ENCODE measurements around the gene BEND2.

The BEND2 gene

GRCh38 chrX:18174209-18174608, 46.5 kb downstream of the BEND2 start:
- no peak for FAIRE-seq
- no peak for TF ChIP-seq POLR2A (IDR thresholded peaks at IDR 0.05; ENCODE audit: low read depth, low read length)
- no peak for TF ChIP-seq TAF1 (IDR thresholded peaks at IDR 0.05; ENCODE audit: borderline replicate concordance, low read depth, low read length)
- no peak for TF ChIP-seq POLR2AphosphoS5 (IDR thresholded peaks at IDR 0.05; ENCODE audit: low read depth, low read length)
- no peak for DNase-seq (ENCODE audit: insufficient read length)

GRCh38 chrX:18173494-18174180, 47.0 kb downstream of the BEND2 start:
- no peak for TF ChIP-seq POLR2A (IDR thresholded peaks at IDR 0.05; ENCODE audit: low read depth, low read length)
- no peak for TF ChIP-seq POLR2AphosphoS5 (IDR thresholded peaks at IDR 0.05; ENCODE audit: low read depth, low read length)
- TF ChIP-seq TAF1 (IDR thresholded peaks at IDR 0.05; ENCODE audit: borderline replicate concordance, low read depth, low read length), result no peak
- DNase-seq (ENCODE audit: insufficient read length) (no peak), FAIRE-seq (no peak)

GRCh38 chrX:18172970-18173369, 47.7 kb downstream of the BEND2 start:
- no peak for DNase-seq (ENCODE audit: insufficient read length)
- no peak for FAIRE-seq
- TF ChIP-seq TAF1 (IDR thresholded peaks at IDR 0.05; ENCODE audit: borderline replicate concordance, low read depth, low read length), result no peak
- TF ChIP-seq POLR2AphosphoS5 (IDR thresholded peaks at IDR 0.05; ENCODE audit: low read depth, low read length), result no peak
- TF ChIP-seq POLR2A (IDR thresholded peaks at IDR 0.05; ENCODE audit: low read depth, low read length), result no peak

- DNase-seq (ENCODE audit: insufficient read length) (no peak), FAIRE-seq (no peak)
- TF ChIP-seq TAF1 (IDR thresholded peaks at IDR 0.05; ENCODE audit: borderline replicate concordance, low read depth, low read length), result no peak
- no peak for TF ChIP-seq POLR2AphosphoS5 (IDR thresholded peaks at IDR 0.05; ENCODE audit: low read depth, low read length)
- TF ChIP-seq POLR2A (IDR thresholded peaks at IDR 0.05; ENCODE audit: low read depth, low read length), result no peak
These were observed 49.8 kb downstream of the BEND2 start for GRCh38 chrX:18170910-18171309.

- DNase-seq (ENCODE audit: insufficient read length), result no peak
- TF ChIP-seq POLR2AphosphoS5 (IDR thresholded peaks at IDR 0.05; ENCODE audit: low read depth, low read length) (no peak), TAF1 (IDR thresholded peaks at IDR 0.05; ENCODE audit: borderline replicate concordance, low read depth, low read length) (no peak), POLR2A (IDR thresholded peaks at IDR 0.05; ENCODE audit: low read depth, low read length) (no peak)
- no peak for FAIRE-seq
These were observed 54.6 kb downstream of the BEND2 start for GRCh38 chrX:18166068-18166467.

DNA sequence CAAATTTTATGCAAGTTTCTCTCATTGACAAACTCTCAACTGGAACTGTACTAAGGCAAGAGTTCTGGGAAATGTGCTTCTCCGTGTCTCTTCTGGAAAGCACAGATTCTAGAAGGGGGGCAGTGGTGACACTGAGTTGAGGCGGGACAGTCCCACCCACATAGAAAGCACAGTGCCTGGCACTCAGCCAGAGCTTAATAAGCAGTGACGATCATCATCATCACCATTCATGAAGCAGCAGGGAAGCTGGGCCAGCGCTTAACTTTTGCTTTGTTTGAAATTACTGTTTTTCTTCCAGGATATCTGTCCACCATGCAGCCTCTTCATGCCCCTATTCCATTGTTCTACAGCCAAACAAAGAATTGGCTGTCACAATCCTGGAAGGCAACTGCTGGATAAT, 60.3 kb downstream of the BEND2 start:
- FAIRE-seq, result no peak
- TF ChIP-seq TAF1 (IDR thresholded peaks at IDR 0.05; ENCODE audit: borderline replicate concordance, low read depth, low read length) (no peak), POLR2AphosphoS5 (IDR thresholded peaks at IDR 0.05; ENCODE audit: low read depth, low read length) (no peak), POLR2A (IDR thresholded peaks at IDR 0.05; ENCODE audit: low read depth, low read length) (no peak)
- DNase-seq (ENCODE audit: insufficient read length), result no peak

- TF ChIP-seq POLR2A (IDR thresholded peaks at IDR 0.05; ENCODE audit: low read depth, low read length), result no peak
- no peak for TF ChIP-seq POLR2AphosphoS5 (IDR thresholded peaks at IDR 0.05; ENCODE audit: low read depth, low read length)
- FAIRE-seq (no peak), DNase-seq (ENCODE audit: insufficient read length) (no peak)
These were observed 61.7 kb downstream of the BEND2 start for GRCh38 chrX:18158963-18159362.

DNA sequence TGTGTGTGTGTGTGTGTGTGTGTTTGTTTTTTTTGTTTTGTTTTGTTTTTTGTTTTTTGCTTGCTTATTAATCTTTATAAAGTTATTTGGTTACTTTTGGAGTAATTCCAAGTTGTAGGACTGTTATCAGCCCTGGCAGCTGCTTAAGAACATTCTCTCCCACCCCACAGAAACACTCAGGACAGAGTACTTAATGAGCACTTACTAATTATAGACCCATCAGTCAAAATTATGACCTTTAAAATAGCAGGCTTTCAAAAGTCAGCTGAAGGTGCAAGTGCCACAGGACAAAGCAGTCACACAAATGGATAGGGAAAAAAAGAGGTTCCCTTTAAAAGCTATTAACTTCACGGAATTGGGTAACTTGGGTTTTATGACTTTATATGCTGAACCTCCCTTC, 69.0 kb downstream of the BEND2 start:
- FAIRE-seq, result no peak
- no peak for DNase-seq (ENCODE audit: insufficient read length)
- no peak for TF ChIP-seq TAF1 (IDR thresholded peaks at IDR 0.05; ENCODE audit: borderline replicate concordance, low read depth, low read length)
- TF ChIP-seq POLR2AphosphoS5 (IDR thresholded peaks at IDR 0.05; ENCODE audit: low read depth, low read length), result no peak
- no peak for TF ChIP-seq POLR2A (IDR thresholded peaks at IDR 0.05; ENCODE audit: low read depth, low read length)

DNA sequence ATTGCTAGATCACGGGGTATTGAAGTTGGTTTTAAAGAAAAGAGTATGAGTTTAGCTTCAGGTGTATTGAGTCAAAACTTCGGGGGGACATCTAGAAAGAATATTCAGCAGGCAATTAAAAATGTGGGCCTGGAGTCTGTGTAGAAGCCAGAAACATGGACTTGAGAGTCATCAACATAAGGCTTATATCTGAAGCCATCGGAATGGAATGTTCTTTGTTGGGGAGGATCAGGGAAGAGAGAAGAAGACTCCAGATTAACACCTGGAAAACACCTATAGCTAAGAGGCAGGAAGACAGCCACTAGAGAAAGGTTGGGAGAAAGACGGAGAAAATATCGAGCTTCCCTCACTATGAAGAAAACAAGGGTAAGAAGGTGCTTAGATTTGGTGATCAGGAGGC, 69.5 kb downstream of the BEND2 start:
- FAIRE-seq (no peak), DNase-seq (ENCODE audit: insufficient read length) (no peak)
- TF ChIP-seq POLR2AphosphoS5 (IDR thresholded peaks at IDR 0.05; ENCODE audit: low read depth, low read length), result no peak
- TF ChIP-seq POLR2A (IDR thresholded peaks at IDR 0.05; ENCODE audit: low read depth, low read length), result no peak
- no peak for TF ChIP-seq TAF1 (IDR thresholded peaks at IDR 0.05; ENCODE audit: borderline replicate concordance, low read depth, low read length)

GRCh38 chrX:18149454-18149853, 71.2 kb downstream of the BEND2 start:
- no peak for FAIRE-seq
- TF ChIP-seq TAF1 (IDR thresholded peaks at IDR 0.05; ENCODE audit: borderline replicate concordance, low read depth, low read length), result no peak
- no peak for TF ChIP-seq POLR2AphosphoS5 (IDR thresholded peaks at IDR 0.05; ENCODE audit: low read depth, low read length)
- no peak for TF ChIP-seq POLR2A (IDR thresholded peaks at IDR 0.05; ENCODE audit: low read depth, low read length)
- DNase-seq (ENCODE audit: insufficient read length), result no peak

- DNase-seq (ENCODE audit: insufficient read length) (no peak), FAIRE-seq (no peak)
- TF ChIP-seq POLR2A (IDR thresholded peaks at IDR 0.05; ENCODE audit: low read depth, low read length), result no peak
- no peak for TF ChIP-seq TAF1 (IDR thresholded peaks at IDR 0.05; ENCODE audit: borderline replicate concordance, low read depth, low read length)
- TF ChIP-seq POLR2AphosphoS5 (IDR thresholded peaks at IDR 0.05; ENCODE audit: low read depth, low read length), result no peak
These were observed 73.7 kb downstream of the BEND2 start for GRCh38 chrX:18146954-18147353.

DNA sequence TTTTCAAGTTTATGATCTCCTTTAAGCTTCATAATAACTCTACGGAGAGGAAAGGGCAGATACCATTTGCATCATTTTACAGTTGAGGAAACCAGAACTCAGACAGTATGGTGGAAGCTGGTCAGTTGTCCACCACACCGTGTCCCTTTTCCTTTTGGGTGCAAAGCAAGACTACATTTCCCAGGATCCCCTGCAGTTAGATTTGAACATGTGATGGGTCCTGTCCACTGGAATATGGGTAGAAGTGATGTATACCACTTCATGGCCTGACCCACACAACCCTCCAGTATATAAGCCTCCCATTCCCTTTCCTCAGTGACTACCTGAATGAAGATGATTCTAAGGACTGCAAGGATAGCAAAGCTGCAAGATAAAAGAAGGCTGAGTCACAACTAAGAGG, 74.7 kb downstream of the BEND2 start:
- FAIRE-seq (no peak), DNase-seq (ENCODE audit: insufficient read length) (no peak)
- TF ChIP-seq POLR2A (IDR thresholded peaks at IDR 0.05; ENCODE audit: low read depth, low read length) (no peak), TAF1 (IDR thresholded peaks at IDR 0.05; ENCODE audit: borderline replicate concordance, low read depth, low read length) (no peak), POLR2AphosphoS5 (IDR thresholded peaks at IDR 0.05; ENCODE audit: low read depth, low read length) (no peak)

All from GM12892 (cell line).